ENCODE measurements around the gene PRR15. TPM values are rescaled to one million over a fixed set of nuclear protein-coding genes. Genes with fewer than 3 reads are reported as not detected.

The PRR15 gene
- total and polyA plus RNA-seq, 2 of the 8 experiments (the other 6 are each of a cell fraction or from before 2014, with no cell fraction given) = 4.9 to 7.9 TPM

DNA sequence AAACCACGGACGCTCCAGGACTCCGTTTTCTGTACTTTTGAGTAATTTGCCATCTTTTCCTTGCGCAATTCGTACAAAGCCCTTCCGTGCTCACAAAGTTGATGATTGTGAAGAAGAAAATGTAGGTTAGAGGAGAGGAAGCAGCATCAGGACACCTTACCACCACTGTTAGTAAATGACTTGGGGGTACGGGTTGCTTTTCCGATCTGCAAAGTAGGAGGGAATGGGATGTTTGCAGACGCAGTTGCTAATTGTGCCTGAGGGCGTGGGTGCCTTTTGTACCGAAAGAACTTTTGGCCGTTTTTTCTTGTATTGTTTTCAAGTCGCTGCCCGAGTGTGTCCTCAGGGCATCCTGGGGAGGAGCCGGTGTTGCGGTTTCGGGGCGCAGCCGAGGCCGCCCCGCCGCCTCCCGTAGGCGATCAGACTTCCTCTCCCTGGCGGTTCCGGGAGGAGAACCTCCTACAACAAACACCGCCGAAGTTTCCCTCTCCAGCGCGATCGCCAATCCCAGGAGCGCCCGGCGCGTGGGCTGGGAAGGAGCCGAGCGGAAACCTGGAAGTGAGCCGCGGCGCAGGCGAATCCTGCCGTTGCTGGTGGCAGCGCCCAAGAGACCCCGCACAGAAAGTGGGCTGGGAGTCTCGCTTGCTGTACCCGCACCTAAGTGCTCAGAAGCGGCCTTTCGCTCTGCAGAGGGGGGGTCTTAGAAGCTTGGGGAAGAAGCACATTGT lies 1.0 kb downstream of the PRR15 start:
- Histone ChIP-seq H4K8ac (ENCODE audit: extremely low read depth, insufficient read depth, low read length) (no peak overlapping the region), H2AFZ (ENCODE audit: low read length) (peak overlapping the region; percentile 74; the same call in 1 of the 2 replicates), H3K36me3 (ENCODE audit: control insufficient read depth in 2 of 4, insufficient read depth in 4 of 4, low read length in 3 of 4) (peaks cover 0 to 3% (median 0%) of the 10 kb centered on the region in 4 experiments; a peak in 1 of 8 replicates), H2AK5ac (ENCODE audit: low read depth, low read length) (0 out of 2 replicates have a peak overlapping the region, but pooled peaks have one; percentile 15), H3K79me2 (ENCODE audit: control insufficient read depth in 1 of 2, insufficient read depth in 2 of 2, low read length in 2 of 2) (no peaks in the 10 kb centered on the region), H2BK20ac (ENCODE audit: low read length) (no peak overlapping the region), H2BK12ac (ENCODE audit: low read depth, low read length) (peak overlapping the region; percentile 72; the same call in 1 of the 2 replicates), H3K56ac (replicated peaks; ENCODE audit: insufficient read length, low read depth, low read length) (peak overlapping the region; percentile 17), H4K91ac (replicated peaks; ENCODE audit: insufficient read length, low read length) (peak overlapping the region; percentile 38), H2BK5ac (ENCODE audit: low read depth, low read length) (no peak overlapping the region), H3K79me1 (ENCODE audit: low read depth, low read length) (no peaks in the 10 kb centered on the region), H3K27ac (ENCODE audit: low read depth, low read length) (no peak overlapping the region), H3K9me3 (ENCODE audit: insufficient read depth in 2 of 2, low read depth in 1 of 2, low read length in 1 of 2) (no peaks in the 10 kb centered on the region), H3K23ac (ENCODE audit: insufficient read length) (no peak overlapping the region), H3K4ac (replicated peaks; ENCODE audit: insufficient read length, low read depth, low read length) (peak overlapping the region; percentile 27), H4K20me1 (replicated peaks in 1 of 2; ENCODE audit: control insufficient read depth in 1 of 2, insufficient read depth in 2 of 2, low read length in 2 of 2) (no peaks in the 10 kb centered on the region), H3K23me2 (ENCODE audit: low read depth, low read length) (peaks cover 22% of the 10 kb centered on the region), H3K18ac (ENCODE audit: extremely low read depth, low read length) (peak overlapping the region; percentile 83), H3K9ac (replicated peaks in 1 of 4; ENCODE audit: extremely low read depth in 1 of 4, low read depth in 3 of 4, low read length in 3 of 4) (peak overlapping the region in 3 of 4 experiments; percentile 13 to 71 (median 20); a peak in 3 of 7 replicates), H2BK120ac (replicated peaks; ENCODE audit: low read depth, low read length) (peak overlapping the region; percentile 61), H3K4me1 (replicated peaks in 1 of 4; ENCODE audit: control insufficient read depth in 3 of 4, insufficient read depth in 4 of 4, low read length in 3 of 4) (peaks cover 0 to 20% (median 8%) of the 10 kb centered on the region in 4 experiments; a peak in 6 of 7 replicates), H3K14ac (ENCODE audit: insufficient read length) (peak overlapping the region; percentile 83), H3K4me3 (ENCODE audit: extremely low read depth in 1 of 4, insufficient read depth in 2 of 4, low read depth in 3 of 4, low read length in 4 of 4) (peak overlapping the region; percentile 72 to 96 (median 84)), H4K5ac (ENCODE audit: insufficient read length, low read depth, low read length) (no peak overlapping the region), H3K4me2 (ENCODE audit: insufficient read depth in 1 of 2, low read depth in 2 of 2, low read length in 2 of 2) (peak overlapping the region; percentile 92 to 100), H2BK15ac (ENCODE audit: low read length) (no peak overlapping the region), H3K27me3 (replicated peaks in 1 of 4; ENCODE audit: control insufficient read depth in 3 of 4, extremely low read depth in 1 of 4, insufficient read depth in 3 of 4, low read length in 3 of 4) (peaks cover 0 to 23% (median 23%) of the 10 kb centered on the region in 4 experiments; a peak in 6 of 7 replicates)
- FAIRE-seq = no peak
- CTCF ChIA-PET (ENCODE audit: partially characterized antibody) = interaction anchor here (0.7 kb wide), 1 partner anchor 68 kb away, joined by 3 read pairs; no protein-coding TSS in a partner anchor
- DNase-seq (ENCODE audit: low read depth in 1 of 2, low spot score in 2 of 2) = peak in 1 of 2 experiments; percentile 70
- POLR2A ChIA-PET (ENCODE audit: partially characterized antibody) = no interaction called here
- WGBS, 2 experiments (ENCODE audit: extremely low coverage in 1 of 2, insufficient coverage in 1 of 2, insufficient read length in 1 of 2, insufficient replicate concordance in 2 of 2, low coverage in 1 of 2, low lambda C conversion rate in 2 of 2, missing lambda C conversion rate in 1 of 2) = 2% methylated on average over 46 of the region's 48 CpGs; no CpG with 5 or more reads in 1 of the 2 experiments
- TF ChIP-seq POLR2AphosphoS5 (IDR thresholded peaks at IDR 0.05; ENCODE audit: low read depth, low read length) (no peak), GABPA (IDR thresholded peaks at IDR 0.05; ENCODE audit: borderline replicate concordance, insufficient read depth, low read length) (no peak), TCF12 (IDR thresholded peaks at IDR 0.05; ENCODE audit: low read depth, low read length) (no peak), SIX5 (IDR thresholded peaks at IDR 0.05; ENCODE audit: low read depth, low read length) (no peak), FOSL1 (IDR thresholded peaks at IDR 0.05; ENCODE audit: insufficient read depth, low read depth, low read length) (no peak), TAF7 (optimal IDR thresholded peaks at IDR 0.05; ENCODE audit: borderline replicate concordance, low read depth, low read length) (no peak), BRCA1 (IDR thresholded peaks at IDR 0.05; ENCODE audit: low read depth, low read length) (no peak), POU5F1 (IDR thresholded peaks at IDR 0.05; ENCODE audit: low read depth, low read length) (no peak), TAF1 (IDR thresholded peaks at IDR 0.05; ENCODE audit: low read depth, low read length) (no peak), ASH2L (IDR thresholded peaks at IDR 0.05; ENCODE audit: low read length) (peak; percentile 62), KDM4A (IDR thresholded peaks at IDR 0.05; ENCODE audit: low read depth, low read length, severe bottlenecking) (peak; percentile 47), KDM5A (IDR thresholded peaks at IDR 0.05; ENCODE audit: low read length) (no peak), ZNF274 (IDR thresholded peaks at IDR 0.05; ENCODE audit: borderline replicate concordance, extremely low read depth, low read length) (no peak)

Data from H1 (cell line).